Upper lobe of right lung (tissue), 1 donor: Measurements from ENCODE around the gene ACD. TPM values are rescaled to one million over a fixed set of nuclear protein-coding genes. Genes with fewer than 3 reads are reported as not detected.

Source experiments
- ATAC-seq: fragments of 200-7000 bp; cut with Tn5 transposase; one replicate; pipeline ENCODE4 v1.9.1; 2020; ENCODE audit warnings: mild to moderate bottlenecking, moderate library complexity
- DNase-seq: peaks from one replicate; pipeline ENCODE4 v3.0.0-alpha.2; 2020
- H3K27ac ChIP-seq: fragments of 200-600 bp; one replicate; pipeline ENCODE4 v1.8.0; 2022
- H3K27me3 ChIP-seq: fragments of 200-600 bp; one replicate; pipeline ENCODE4 v1.8.0; 2022; ENCODE audit warnings: mild to moderate bottlenecking
- H3K36me3 ChIP-seq: fragments of 200-600 bp; one replicate; pipeline ENCODE4 v1.8.0; 2022
- H3K4me1 ChIP-seq: fragments of 200-600 bp; one replicate; pipeline ENCODE4 v1.8.0; 2022
- H3K4me3 ChIP-seq: fragments of 200-600 bp; one replicate; pipeline ENCODE4 v1.8.0; 2022; ENCODE audit warnings: mild to moderate bottlenecking
- H3K9me3 ChIP-seq: fragments of 200-600 bp; one replicate; pipeline ENCODE4 v1.8.0; 2022
- intact Hi-C: fragments of 100-400 bp; cut with DNase I; formaldehyde crosslinking; loops from one replicate; pipeline ENCODE4 v1.11.0; 2022
- total RNA-seq: library from RNA; stranded (reverse); fragmentation: NEBNext Ultra II Directional; extraction: Animal tissue kit (Norgen Biotek cat#: 25700); gene quantifications from one replicate; pipeline ENCODE4 v1.2.1, GENCODE V29; 2021
- TF ChIP-seq, protein P1 (sequence below): fragments of 200-600 bp; IDR thresholded peaks from one replicate; pipeline ENCODE4 v1.8.0; 2022; ENCODE audit warnings: antibody characterized with exemption
- donor health status: DM: no; HTN: yes; CAD: no; lungs with severe emphysema.

The ACD gene
- total RNA-seq, 1 donor from 2014 or later, result 14.3 TPM

GRCh38 chr16:67613808-67614207, 46.3 kb downstream of the ACD start:
- peaks cover 74% of the 10 kb centered on the region for H3K36me3 ChIP-seq
- no peaks in the 10 kb centered on the region for H3K4me1 ChIP-seq
- no peak for DNase-seq
- H3K9me3 ChIP-seq, result no peaks in the 10 kb centered on the region
- H3K27me3 ChIP-seq, result no peaks in the 10 kb centered on the region
- H3K4me3 ChIP-seq, result no peak overlapping the region
- intact Hi-C loops, result no loop called here
- TF ChIP-seq, protein P1, sequence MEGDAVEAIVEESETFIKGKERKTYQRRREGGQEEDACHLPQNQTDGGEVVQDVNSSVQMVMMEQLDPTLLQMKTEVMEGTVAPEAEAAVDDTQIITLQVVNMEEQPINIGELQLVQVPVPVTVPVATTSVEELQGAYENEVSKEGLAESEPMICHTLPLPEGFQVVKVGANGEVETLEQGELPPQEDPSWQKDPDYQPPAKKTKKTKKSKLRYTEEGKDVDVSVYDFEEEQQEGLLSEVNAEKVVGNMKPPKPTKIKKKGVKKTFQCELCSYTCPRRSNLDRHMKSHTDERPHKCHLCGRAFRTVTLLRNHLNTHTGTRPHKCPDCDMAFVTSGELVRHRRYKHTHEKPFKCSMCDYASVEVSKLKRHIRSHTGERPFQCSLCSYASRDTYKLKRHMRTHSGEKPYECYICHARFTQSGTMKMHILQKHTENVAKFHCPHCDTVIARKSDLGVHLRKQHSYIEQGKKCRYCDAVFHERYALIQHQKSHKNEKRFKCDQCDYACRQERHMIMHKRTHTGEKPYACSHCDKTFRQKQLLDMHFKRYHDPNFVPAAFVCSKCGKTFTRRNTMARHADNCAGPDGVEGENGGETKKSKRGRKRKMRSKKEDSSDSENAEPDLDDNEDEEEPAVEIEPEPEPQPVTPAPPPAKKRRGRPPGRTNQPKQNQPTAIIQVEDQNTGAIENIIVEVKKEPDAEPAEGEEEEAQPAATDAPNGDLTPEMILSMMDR, result no peak
- H3K27ac ChIP-seq, result no peak overlapping the region
- no peak for ATAC-seq

- Histone ChIP-seq H3K36me3 (peaks cover 28% of the 10 kb centered on the region), H3K4me1 (peaks cover 3% of the 10 kb centered on the region), H3K9me3 (no peaks in the 10 kb centered on the region), H3K27me3 (no peaks in the 10 kb centered on the region), H3K4me3 (no peak overlapping the region), H3K27ac (no peak overlapping the region)
- TF ChIP-seq, protein P1, result no peak
- DNase-seq, result no peak
- intact Hi-C loops, result no loop called here
- ATAC-seq, result peak; percentile 53
Measured at GRCh38 chr16:67608364-67608763, 51.7 kb downstream of the ACD start.

Other genes starting within 250 kb of the ACD start
- gene ZDHHC1, start 243.8 kb downstream of the ACD start, total RNA-seq, result 11.1 TPM
- gene HSD11B2, start 229.1 kb downstream of the ACD start, total RNA-seq, result 2.2 TPM
- 143 TPM for gene ATP6V0D1, start 179.1 kb downstream of the ACD start, total RNA-seq
- gene AGRP, start 176.7 kb downstream of the ACD start, total RNA-seq, result 4.9 TPM
- 133 TPM for gene RIPOR1, start 131.4 kb downstream of the ACD start, total RNA-seq
- 36.0 TPM for gene CTCF, start 97.7 kb downstream of the ACD start, total RNA-seq
- 6.3 TPM for gene CARMIL2, start 15.1 kb downstream of the ACD start, total RNA-seq
- gene PARD6A, start 700 bp upstream of the ACD start, total RNA-seq, result 4.7 TPM
- 14.5 TPM for gene ENKD1, start 6.5 kb upstream of the ACD start, total RNA-seq
- gene C16orf86, start 6.6 kb upstream of the ACD start, total RNA-seq, result 3.8 TPM
- gene GFOD2, start 59.1 kb upstream of the ACD start, total RNA-seq, result 18.2 TPM
- 19.2 TPM for gene RANBP10, start 146.3 kb upstream of the ACD start, total RNA-seq
- 0.55 TPM for gene TSNAXIP1, start 146.6 kb upstream of the ACD start, total RNA-seq
- gene THAP11, start 182.1 kb upstream of the ACD start, total RNA-seq, result 25.1 TPM
- 55.0 TPM for gene NUTF2, start 186.7 kb upstream of the ACD start, total RNA-seq
- gene CENPT, start 187.4 kb upstream of the ACD start, total RNA-seq, result 30.0 TPM
- 48.8 TPM for gene EDC4, start 212.8 kb upstream of the ACD start, total RNA-seq
- 0.69 TPM for gene NRN1L, start 224.6 kb upstream of the ACD start, total RNA-seq
- 29.7 TPM for gene PSKH1, start 233.0 kb upstream of the ACD start, total RNA-seq